ENCODE measurements around the gene USH2A.

DNA sequence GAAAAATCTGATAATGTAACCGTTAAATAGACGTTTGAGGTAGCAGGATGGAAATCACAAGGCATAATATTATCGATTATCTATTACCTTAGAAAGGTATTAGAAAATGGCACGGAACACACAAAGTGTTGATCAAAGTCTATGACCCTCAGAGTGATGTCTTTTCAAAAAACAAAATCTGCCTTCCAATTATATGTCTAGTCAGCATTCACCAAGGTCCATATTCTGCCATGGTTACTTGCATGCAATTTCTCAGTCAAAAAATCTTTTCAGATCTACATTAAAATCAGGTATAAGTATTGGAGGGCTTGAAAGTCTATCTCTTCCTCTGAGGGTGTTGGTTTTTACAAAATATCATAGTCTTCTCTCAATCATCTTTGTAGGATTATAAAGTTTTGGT, 774.3 kb downstream of the USH2A start:
- no peak for TF ChIP-seq SIN3A (IDR thresholded peaks at IDR 0.05; ENCODE audit: borderline replicate concordance, low read depth, low read length)
- TF ChIP-seq, protein P1, sequence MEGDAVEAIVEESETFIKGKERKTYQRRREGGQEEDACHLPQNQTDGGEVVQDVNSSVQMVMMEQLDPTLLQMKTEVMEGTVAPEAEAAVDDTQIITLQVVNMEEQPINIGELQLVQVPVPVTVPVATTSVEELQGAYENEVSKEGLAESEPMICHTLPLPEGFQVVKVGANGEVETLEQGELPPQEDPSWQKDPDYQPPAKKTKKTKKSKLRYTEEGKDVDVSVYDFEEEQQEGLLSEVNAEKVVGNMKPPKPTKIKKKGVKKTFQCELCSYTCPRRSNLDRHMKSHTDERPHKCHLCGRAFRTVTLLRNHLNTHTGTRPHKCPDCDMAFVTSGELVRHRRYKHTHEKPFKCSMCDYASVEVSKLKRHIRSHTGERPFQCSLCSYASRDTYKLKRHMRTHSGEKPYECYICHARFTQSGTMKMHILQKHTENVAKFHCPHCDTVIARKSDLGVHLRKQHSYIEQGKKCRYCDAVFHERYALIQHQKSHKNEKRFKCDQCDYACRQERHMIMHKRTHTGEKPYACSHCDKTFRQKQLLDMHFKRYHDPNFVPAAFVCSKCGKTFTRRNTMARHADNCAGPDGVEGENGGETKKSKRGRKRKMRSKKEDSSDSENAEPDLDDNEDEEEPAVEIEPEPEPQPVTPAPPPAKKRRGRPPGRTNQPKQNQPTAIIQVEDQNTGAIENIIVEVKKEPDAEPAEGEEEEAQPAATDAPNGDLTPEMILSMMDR (IDR thresholded peaks at IDR 0.05), result no peak
- TF ChIP-seq CHD2 (IDR thresholded peaks at IDR 0.05; ENCODE audit: low read length, partially characterized antibody), result no peak
- no peak for TF ChIP-seq EZH2phosphoT487 (IDR thresholded peaks at IDR 0.05; ENCODE audit: borderline replicate concordance, low read depth)
- TF ChIP-seq ELF1 (IDR thresholded peaks at IDR 0.05), result no peak
- no peak for TF ChIP-seq RCOR1 (IDR thresholded peaks at IDR 0.05; ENCODE audit: low read length)
- no peak for TF ChIP-seq USF1 (IDR thresholded peaks at IDR 0.05; ENCODE audit: borderline replicate concordance, low read depth)
- TF ChIP-seq EP300 (IDR thresholded peaks at IDR 0.05; ENCODE audit: borderline replicate concordance in 1 of 2, low read depth in 1 of 2, low read length in 1 of 2), result no peak
- no peak for TF ChIP-seq RXRA (IDR thresholded peaks at IDR 0.05; ENCODE audit: borderline replicate concordance, low read depth)
- TF ChIP-seq FOSL2 (IDR thresholded peaks at IDR 0.05; ENCODE audit: borderline replicate concordance, low read depth), result no peak
